Measurements from ENCODE around the gene NBR1. TPM values are rescaled to one million over a fixed set of nuclear protein-coding genes. Genes with fewer than 3 reads are reported as not detected.

Gene NBR1
- total RNA-seq, 1 donor from 2014 or later = 123 TPM

Other genes with a start within 250 kb of the NBR1 start
- 16.5 and 20.3 TPM in 2 replicates for gene AARSD1, start 206.8 kb upstream of the NBR1 start, total RNA-seq
- gene PTGES3L, start 191.1 kb upstream of the NBR1 start, total RNA-seq = 0.14 TPM in 1 of 2 replicates, not detected in the other
- 10.1 and 14.1 TPM in 2 replicates for gene RUNDC1, start 190.6 kb upstream of the NBR1 start, total RNA-seq
- gene RPL27, start 172.8 kb upstream of the NBR1 start, total RNA-seq = 842 and 1,058 TPM in 2 replicates
- gene IFI35, start 164.4 kb upstream of the NBR1 start, total RNA-seq = 15.9 and 19.4 TPM in 2 replicates
- gene VAT1, start 148.8 kb upstream of the NBR1 start, total RNA-seq = 195 and 261 TPM in 2 replicates
- 0.14 and 0.17 TPM in 2 replicates for gene RND2, start 146.0 kb upstream of the NBR1 start, total RNA-seq
- 10.7 and 29.5 TPM in 2 replicates for gene BRCA1, start 45.9 kb upstream of the NBR1 start, total RNA-seq
- 2.4 and 2.5 TPM in 2 replicates for gene TMEM106A, start 40.7 kb downstream of the NBR1 start, total RNA-seq
- gene CCDC200, start 57.4 kb downstream of the NBR1 start, total RNA-seq = 0.14 TPM in 1 of 2 replicates, not detected in the other
- gene RNU2-1, start 62.8 kb downstream of the NBR1 start, total RNA-seq = not detected in 2 replicates
- 0.93 and 1.4 TPM in 2 replicates for gene ARL4D, start 227.8 kb downstream of the NBR1 start, total RNA-seq